Effector memory CD4-positive, alpha-beta T cell (primary cell): Measurements from ENCODE around the gene ZNF326.

ENCODE experiments used
- DNase-seq, 3 donors: peaks; one replicate each; pipeline ENCODE4 v3.0.0-alpha.2; 2020
- H3K27ac ChIP-seq: 2 replicates; pipeline ENCODE4 v1.7.0; 2013; ENCODE audit warnings: mild to moderate bottlenecking, low read length, moderate library complexity; ENCODE audit not compliant: insufficient read depth, poor library complexity, severe bottlenecking
- H3K27me3 ChIP-seq: replicated peaks from 2 replicates; pipeline ENCODE4 v1.7.0; 2013; ENCODE audit warnings: mild to moderate bottlenecking, low read length; ENCODE audit not compliant: insufficient read depth, control insufficient read depth, poor library complexity, severe bottlenecking
- H3K36me3 ChIP-seq: 2 replicates; pipeline ENCODE4 v1.7.0; 2013; ENCODE audit warnings: mild to moderate bottlenecking, low read length, moderate library complexity; ENCODE audit not compliant: control insufficient read depth, insufficient read depth
- H3K4me1 ChIP-seq: 2 replicates; pipeline ENCODE4 v1.7.0; 2013; ENCODE audit warnings: low read length, mild to moderate bottlenecking; ENCODE audit not compliant: control insufficient read depth, insufficient read depth, poor library complexity, severe bottlenecking
- H3K4me3 ChIP-seq: 2 replicates; pipeline ENCODE4 v1.7.0; 2013; ENCODE audit warnings: low read length, low read depth, mild to moderate bottlenecking; ENCODE audit not compliant: insufficient read depth, poor library complexity, severe bottlenecking
- H3K9me3 ChIP-seq: 2 replicates; pipeline ENCODE4 v1.7.0; 2013; ENCODE audit warnings: mild to moderate bottlenecking, low read length, moderate library complexity; ENCODE audit not compliant: control insufficient read depth

ZNF326 gene

DNA sequence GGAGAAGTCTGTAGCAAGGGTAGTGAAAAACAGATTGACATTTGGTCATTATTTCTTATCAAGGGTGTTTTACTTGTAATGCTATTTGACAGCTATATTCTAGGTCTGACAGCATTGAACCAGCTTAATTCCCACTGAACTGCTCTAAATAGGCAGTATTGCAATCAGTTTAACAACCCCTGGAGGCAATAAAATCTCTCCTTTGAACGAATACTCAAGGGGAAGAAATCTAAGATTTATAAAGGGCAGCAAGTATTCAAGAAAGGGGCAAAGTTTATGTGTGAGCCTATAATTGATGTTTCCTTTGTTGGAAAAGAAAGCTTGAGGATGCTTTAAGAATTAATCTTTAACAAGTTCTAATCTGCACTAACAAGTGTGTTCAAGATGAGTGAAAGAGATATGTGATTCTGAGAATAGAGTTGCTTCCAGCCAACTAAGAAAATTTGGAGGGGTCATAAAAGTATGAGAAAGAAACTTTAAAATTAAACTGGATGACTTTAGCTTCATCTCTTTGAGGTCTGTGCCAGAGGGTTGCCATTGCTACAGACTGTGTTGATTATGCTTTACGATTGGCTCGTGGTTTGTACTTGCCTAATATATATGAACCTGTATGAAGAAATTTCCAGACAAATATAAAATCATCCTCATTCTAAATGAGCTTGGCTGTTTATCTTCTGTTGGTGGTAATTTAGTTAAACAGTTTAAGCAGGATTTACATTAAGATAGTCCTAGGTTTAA, 72.5 kb downstream of the ZNF326 start:
- H3K36me3 ChIP-seq: no peaks in the 10 kb centered on the region
- no peaks in the 10 kb centered on the region for H3K4me1 ChIP-seq
- no peaks in the 10 kb centered on the region for H3K9me3 ChIP-seq
- no peak for DNase-seq
- H3K27me3 ChIP-seq: peaks cover 6% of the 10 kb centered on the region
- H3K4me3 ChIP-seq: no peak overlapping the region
- no peak overlapping the region for H3K27ac ChIP-seq

DNA sequence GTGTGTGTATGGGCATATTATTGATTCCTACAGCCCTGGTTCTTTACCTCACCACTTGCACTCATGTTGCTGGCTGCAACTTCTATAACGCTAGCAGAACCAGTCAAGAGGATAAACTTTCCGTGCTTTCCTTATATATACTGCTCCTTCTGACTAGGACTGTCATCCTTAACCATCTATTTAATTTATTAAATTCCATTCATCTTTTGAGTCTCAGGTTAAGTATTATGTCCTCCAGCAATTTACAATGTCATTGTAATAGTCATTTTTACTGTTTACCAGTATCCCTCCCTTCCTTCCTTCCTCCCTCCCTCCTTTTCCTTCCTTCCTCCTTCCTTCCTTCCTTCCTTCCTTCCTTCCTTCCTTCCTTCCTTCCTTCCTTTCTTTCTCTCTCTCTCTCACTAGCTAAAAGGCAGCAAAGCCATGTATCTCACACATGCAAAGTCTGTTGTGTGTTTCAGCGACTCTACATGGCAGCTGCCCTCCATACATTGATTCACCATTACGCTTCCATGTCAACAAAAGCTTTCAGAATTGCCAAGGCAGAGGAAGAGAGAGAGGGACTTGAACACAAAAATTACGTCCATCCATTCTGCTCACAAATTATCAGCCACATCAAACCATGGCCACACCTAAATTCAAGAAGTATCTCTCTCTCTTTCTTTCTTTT, 73.8 kb downstream of the ZNF326 start:
- Histone ChIP-seq H3K27ac (no peak overlapping the region), H3K36me3 (no peaks in the 10 kb centered on the region), H3K9me3 (no peaks in the 10 kb centered on the region), H3K4me1 (no peaks in the 10 kb centered on the region), H3K27me3 (peaks cover 6% of the 10 kb centered on the region), H3K4me3 (no peak overlapping the region)
- no peak for DNase-seq

GRCh38 chr1:90074137-90074536, 79.2 kb downstream of the ZNF326 start:
- DNase-seq: no peak
- Histone ChIP-seq H3K36me3 (no peaks in the 10 kb centered on the region), H3K27ac (no peak overlapping the region), H3K27me3 (no peaks in the 10 kb centered on the region), H3K4me3 (no peak overlapping the region), H3K9me3 (no peaks in the 10 kb centered on the region), H3K4me1 (no peaks in the 10 kb centered on the region)

- Histone ChIP-seq H3K27me3 (no peaks in the 10 kb centered on the region), H3K9me3 (no peaks in the 10 kb centered on the region), H3K36me3 (no peaks in the 10 kb centered on the region), H3K4me3 (no peak overlapping the region), H3K4me1 (no peaks in the 10 kb centered on the region), H3K27ac (no peak overlapping the region)
- DNase-seq: no peak
Observed at GRCh38 chr1:90074566-90074965, 79.7 kb downstream of the ZNF326 start.

DNA sequence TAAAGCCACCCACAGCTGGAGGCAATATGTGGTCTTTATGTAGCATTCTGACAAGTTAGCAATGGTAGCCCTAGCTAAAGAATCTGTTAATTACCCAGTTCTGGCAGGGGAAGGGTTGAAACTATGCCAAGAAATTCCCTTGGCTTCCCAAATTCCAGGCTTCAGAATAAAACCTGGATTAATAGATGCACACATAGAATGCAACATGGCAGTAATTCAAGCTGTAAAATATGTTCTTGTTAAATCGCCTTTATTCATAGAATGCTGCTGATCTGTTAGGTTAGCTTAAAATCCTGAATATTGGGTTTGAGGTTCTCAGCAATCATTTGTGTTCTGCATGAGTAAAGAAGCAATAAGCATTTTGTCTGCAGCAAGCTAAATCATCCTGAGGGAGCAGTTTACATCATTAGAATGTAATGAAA, 80.1 kb downstream of the ZNF326 start:
- Histone ChIP-seq H3K27ac (no peak overlapping the region), H3K4me3 (no peak overlapping the region), H3K9me3 (no peaks in the 10 kb centered on the region), H3K4me1 (no peaks in the 10 kb centered on the region), H3K27me3 (no peaks in the 10 kb centered on the region), H3K36me3 (no peaks in the 10 kb centered on the region)
- DNase-seq: no peak

DNA sequence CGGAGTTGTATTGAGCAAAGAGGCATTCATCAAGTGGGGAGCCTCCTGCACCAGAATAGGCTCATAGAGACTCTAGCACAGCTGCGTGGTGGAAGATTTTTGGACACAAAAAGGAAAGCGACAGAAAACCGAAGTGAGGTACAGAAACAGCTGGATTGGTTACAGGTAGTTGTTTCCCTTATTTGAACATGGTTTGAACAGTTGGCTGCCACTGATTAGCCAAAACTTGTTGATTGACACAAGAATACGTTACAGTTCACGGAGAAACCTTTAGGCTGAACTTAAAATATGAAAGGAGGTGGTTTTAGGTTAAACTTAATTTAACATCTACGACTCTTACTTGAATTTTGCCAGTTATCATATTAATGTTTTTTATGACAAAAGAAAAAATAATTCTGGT, 89.1 kb downstream of the ZNF326 start:
- H3K4me1 ChIP-seq: no peaks in the 10 kb centered on the region
- H3K27ac ChIP-seq: no peak overlapping the region
- DNase-seq: no peak
- H3K4me3 ChIP-seq: no peak overlapping the region
- no peaks in the 10 kb centered on the region for H3K27me3 ChIP-seq
- H3K36me3 ChIP-seq: no peaks in the 10 kb centered on the region
- no peaks in the 10 kb centered on the region for H3K9me3 ChIP-seq
